ENCODE measurements around the gene NOS1AP. TPM values are rescaled to one million over a fixed set of nuclear protein-coding genes. Genes with fewer than 3 reads are reported as not detected.
A peak's percentile ranks its signal among the peaks of the same experiment; 100 is the strongest.
"Not testable (repeated sequence)": the region's sequence is repeated elsewhere in the genome, so short reads cannot be mapped to it uniquely, and the experiment has no call there.

The NOS1AP gene
- 0.76 and 0.79 TPM in 2 replicates for total RNA-seq (2014; rRNA removed; shearing (Covaris generic))

DNA sequence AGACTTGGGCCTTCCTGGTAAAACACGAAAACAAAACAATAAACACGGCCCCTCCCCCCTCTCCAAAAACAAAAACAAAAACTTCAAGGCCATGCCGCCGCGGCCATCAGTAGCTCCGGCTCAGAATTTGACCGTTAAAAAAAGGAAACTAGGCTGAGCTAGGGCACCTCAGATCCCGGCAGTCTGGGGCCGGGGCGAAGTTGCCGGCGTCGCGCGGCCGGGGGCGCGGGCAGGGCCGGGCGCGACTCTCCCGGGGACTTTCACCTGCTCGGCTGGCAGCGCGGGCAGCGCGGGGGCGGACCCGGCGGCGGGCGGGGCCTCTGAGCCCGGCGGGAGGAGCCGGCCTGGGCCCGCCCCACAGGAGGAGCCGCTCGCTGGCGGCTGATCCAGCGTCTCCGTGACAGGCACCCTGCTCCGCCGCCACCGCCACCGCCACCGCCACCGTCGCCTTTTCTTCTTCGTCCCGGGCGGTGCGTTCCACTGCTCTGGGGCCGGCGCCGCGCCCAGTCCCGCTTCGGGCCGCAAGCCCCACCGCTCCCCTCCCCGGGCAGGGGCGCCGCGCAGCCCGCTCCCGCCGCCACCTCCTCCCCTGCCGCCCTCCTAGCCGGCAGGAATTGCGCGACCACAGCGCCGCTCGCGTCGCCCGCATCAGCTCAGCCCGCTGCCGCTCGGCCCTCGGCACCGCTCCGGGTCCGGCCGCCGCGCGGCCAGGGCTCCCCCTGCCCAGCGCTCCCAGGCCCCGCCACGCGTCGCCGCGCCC lies at the start of gene NOS1AP:
Gene NOS1AP (plus strand): TSS at position 358 of the 760 bp plus-strand sequence. CDS start 487 bp downstream, outside the sequence.
- peak; percentile 75 for DNase-seq (ENCODE audit: low read depth)

DNA sequence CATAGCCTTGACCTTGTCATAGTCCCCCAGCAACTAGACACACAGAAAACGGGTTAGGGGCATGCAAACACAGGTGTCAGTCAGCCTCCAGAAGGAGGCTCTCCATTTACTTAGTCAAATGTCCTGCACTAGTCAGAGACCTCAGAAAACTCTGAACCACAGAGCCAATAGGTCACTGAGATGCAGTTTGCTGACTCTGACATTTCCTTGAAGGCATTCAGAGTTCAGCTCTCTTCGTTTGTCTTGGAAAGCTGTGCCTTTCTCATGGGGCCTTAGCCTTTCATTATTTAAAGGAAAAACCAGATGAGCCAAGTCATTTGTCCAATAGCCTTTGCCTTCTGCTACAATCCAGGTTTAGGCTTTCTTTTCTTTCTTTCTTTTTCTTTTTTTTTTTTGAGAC lies 49.3 kb upstream of the NOS1AP start:
- DNase-seq (ENCODE audit: low read depth), result peak; percentile 41

- no peak for DNase-seq (ENCODE audit: low read depth)
These were observed 48.4 kb upstream of the NOS1AP start for GRCh38 chr1:162021124-162021523.

DNA sequence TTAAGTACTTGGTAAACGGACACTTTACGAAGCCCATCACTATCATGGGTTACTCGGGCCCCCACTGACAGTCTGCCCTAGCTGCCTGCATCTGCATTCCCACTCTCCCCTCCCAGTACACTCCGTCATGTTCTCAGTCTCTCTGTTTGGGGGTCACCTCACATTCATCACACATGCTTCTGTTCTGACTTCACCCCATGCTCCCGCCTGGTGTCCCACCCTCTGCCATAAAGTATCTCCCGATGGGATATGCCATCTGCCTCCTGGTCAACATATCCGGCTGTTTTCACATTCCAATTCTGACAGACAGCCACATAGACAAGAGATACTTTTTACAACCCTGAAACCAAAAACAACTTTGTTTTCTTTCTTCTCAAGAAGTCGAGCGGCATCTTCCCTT lies 46.9 kb upstream of the NOS1AP start:
- DNase-seq (ENCODE audit: low read depth), result no peak

DNA sequence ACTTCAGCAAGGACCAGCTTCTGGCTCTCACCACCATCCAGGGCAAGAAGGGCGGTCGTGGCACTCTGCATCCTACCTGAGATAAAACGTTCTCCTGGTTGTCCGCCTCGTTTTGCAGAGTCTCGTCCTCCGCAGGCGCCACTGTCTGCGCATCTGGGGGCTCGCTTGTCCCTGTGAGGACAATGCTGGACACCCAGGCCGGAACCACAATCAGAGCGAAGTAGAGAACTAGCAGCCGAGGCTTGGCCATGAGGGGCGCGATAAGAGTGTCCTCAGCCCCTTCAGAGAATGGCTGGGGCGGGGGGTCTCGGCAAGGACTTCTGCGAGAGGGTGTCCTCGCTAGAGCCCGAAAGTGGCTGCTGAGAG lies 46.3 kb upstream of the NOS1AP start:
- DNase-seq (ENCODE audit: low read depth), result no peak

GRCh38 chr1:162023547-162024501 lies 45.7 kb upstream of the NOS1AP start, which contains the start of gene OLFML2B:
Gene OLFML2B (minus strand): TSS chr1:162023869. CDS start chr1:162023430, 439 bp downstream.
- peak; percentile 90 for DNase-seq (ENCODE audit: low read depth)

- DNase-seq (ENCODE audit: low read depth), result no peak
These were observed 44.0 kb upstream of the NOS1AP start for GRCh38 chr1:162025541-162025940.

GRCh38 chr1:162026881-162027280 lies 42.6 kb upstream of the NOS1AP start:
- no peak for DNase-seq (ENCODE audit: low read depth)

GRCh38 chr1:162028726-162029125 lies 40.8 kb upstream of the NOS1AP start:
- no peak for DNase-seq (ENCODE audit: low read depth)

- no peak for DNase-seq (ENCODE audit: low read depth)
These were observed 40.3 kb upstream of the NOS1AP start for GRCh38 chr1:162029157-162029556.

GRCh38 chr1:162030759-162031280 lies 38.7 kb upstream of the NOS1AP start:
- no peak for DNase-seq (ENCODE audit: low read depth)

GRCh38 chr1:162033428-162033827 lies 36.1 kb upstream of the NOS1AP start:
- no peak for DNase-seq (ENCODE audit: low read depth)

DNA sequence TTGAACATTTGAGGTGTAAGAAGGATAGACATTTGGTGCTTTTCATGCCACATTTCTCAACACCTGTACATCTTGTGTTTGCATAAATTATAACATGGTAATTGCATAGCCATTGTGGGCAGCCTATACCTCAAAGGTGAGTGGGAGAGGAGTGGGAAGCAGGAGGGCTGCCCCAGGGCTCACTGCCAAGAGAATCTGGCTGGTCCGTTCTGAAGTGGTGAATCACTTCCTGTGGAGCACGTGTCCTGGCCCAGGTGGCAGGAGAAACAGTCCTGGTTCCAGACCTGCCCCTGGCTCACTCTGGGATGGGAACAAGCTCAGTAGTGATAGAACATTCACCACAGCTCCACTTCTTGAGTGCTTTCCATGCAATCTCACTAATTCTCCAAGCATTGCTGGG lies 34.2 kb upstream of the NOS1AP start:
- peak; percentile 76 for DNase-seq (ENCODE audit: low read depth)

GRCh38 chr1:162036163-162036562 lies 33.3 kb upstream of the NOS1AP start:
- DNase-seq (ENCODE audit: low read depth), result no peak

GRCh38 chr1:162038624-162039023 lies 30.9 kb upstream of the NOS1AP start:
- DNase-seq (ENCODE audit: low read depth), result no peak

GRCh38 chr1:162040001-162040400 lies 29.5 kb upstream of the NOS1AP start:
- DNase-seq (ENCODE audit: low read depth), result no peak

- DNase-seq (ENCODE audit: low read depth), result peak; percentile 37
These were observed 28.8 kb upstream of the NOS1AP start for GRCh38 chr1:162040657-162041056.

DNA sequence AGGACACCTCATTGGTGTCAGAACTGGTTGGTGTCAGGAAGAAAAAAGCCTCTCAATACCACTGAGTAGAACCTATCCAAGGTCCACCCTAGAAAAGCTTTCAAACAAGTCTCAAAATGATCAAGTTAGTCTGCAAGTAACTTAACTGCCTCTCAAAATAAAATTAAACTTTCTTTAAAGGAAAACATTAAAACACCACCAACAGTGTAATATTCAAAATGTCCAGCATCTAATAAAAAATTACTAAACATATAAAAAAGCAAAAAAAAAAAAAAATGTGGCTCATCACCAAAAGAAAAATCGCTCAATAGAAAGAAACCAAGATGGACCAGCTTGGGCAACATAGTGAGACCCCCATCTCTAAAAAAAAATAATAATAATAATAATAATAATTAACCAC lies 27.1 kb upstream of the NOS1AP start:
- DNase-seq (ENCODE audit: low read depth), result no peak

GRCh38 chr1:162046921-162047320 lies 22.6 kb upstream of the NOS1AP start:
- no peak for DNase-seq (ENCODE audit: low read depth)

DNA sequence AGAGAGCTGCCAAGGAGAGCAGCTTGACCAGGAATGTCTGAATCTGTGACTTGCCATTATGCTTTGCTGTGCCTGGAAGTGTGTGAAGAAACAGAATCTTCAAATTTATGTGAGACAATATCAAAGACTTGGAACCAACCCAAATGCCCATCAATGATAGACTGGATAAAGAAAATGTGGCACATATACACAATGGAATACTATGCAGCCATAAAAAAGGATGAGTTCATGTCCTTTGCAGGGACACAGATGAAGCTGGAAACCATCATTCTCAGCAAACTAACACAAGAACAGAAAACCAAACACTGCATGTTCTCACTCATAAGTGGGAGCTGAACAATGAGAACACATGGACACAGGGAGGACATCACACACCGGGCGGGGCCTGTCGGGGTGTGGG lies 15.5 kb upstream of the NOS1AP start:
- DNase-seq (ENCODE audit: low read depth), result not testable (repeated sequence)

DNA sequence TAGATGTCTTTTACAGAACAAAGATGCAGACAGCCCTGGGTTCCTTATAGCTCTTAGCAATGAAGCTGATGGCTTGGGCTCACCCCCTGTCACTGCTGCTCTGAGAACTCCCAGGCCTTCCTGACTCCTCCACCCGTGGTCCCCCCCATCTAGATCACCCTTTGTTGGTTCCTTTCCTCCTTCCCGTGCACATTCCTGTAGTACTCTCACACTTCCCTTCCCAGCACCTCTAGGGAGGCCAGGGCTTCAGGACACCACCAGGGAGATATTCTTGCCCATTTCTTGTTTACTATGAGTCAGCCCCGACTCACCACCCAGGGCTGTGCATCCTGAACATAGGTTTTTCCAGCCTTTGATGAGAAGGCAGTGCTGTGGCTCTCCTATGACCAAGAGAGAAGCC lies 14.4 kb upstream of the NOS1AP start:
- peak; percentile 94 for DNase-seq (ENCODE audit: low read depth)

DNA sequence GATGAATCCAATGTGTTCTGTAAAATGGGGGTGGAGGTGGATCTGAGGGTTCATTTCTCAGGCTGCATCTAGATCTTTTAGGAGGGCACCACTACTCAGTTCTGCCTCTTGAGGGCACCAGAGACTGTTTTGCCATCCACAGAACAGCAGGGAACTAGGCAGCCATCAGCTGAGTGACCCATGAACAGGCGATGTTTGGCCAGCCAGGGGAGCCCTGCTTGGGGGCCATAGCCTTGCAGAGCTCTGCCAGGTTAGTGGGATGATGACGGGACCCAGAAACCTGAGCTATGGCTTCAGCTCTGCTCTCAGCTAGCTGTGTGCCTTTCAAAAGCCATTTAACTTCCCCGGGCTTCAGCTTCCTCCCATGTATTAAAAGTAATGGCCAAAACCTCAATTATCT lies 13.4 kb upstream of the NOS1AP start:
- peak; percentile 77 for DNase-seq (ENCODE audit: low read depth)
